MV-4-11 (cell line): ENCODE measurements around the gene ULBP2.
"Not testable (repeated sequence)": the region's sequence is repeated elsewhere in the genome, so short reads cannot be mapped to it uniquely, and the experiment has no call there.

Experiments used
- DNase-seq: peaks from one replicate; lab custom pipeline; 2025; lab: John Stamatoyannopoulos, UW

ULBP2 gene

GRCh38 chr6:149941583-149942460 lies at the start of gene ULBP2:
ULBP2 (plus strand) TSS chr6:149942014; CDS start chr6:149942073, 59 bp downstream.
- DNase-seq, result peak; percentile 89

- DNase-seq, result peak; percentile 72
Measured at GRCh38 chr6:149895048-149895590, 46.7 kb upstream of the ULBP2 start.

GRCh38 chr6:149895833-149896271 lies 46.0 kb upstream of the ULBP2 start:
- DNase-seq, result peak; percentile 84

GRCh38 chr6:149896491-149896890 lies 45.3 kb upstream of the ULBP2 start:
- DNase-seq, result peak; percentile 77

GRCh38 chr6:149897015-149897697 lies 44.7 kb upstream of the ULBP2 start:
- DNase-seq, result peak; percentile 36

- no peak for DNase-seq
Measured at GRCh38 chr6:149897855-149898744, 43.7 kb upstream of the ULBP2 start, which contains the start of gene RAET1E. RAET1E (minus strand) TSS chr6:149898113; CDS start chr6:149890901, 7,212 bp downstream.

- no peak for DNase-seq
Measured at GRCh38 chr6:149898966-149899365, 42.8 kb upstream of the ULBP2 start.

- no peak for DNase-seq
Measured at GRCh38 chr6:149899486-149899885, 42.3 kb upstream of the ULBP2 start.

- no peak for DNase-seq
Measured at GRCh38 chr6:149899926-149900619, 41.7 kb upstream of the ULBP2 start.

GRCh38 chr6:149900620-149901443 lies 41.0 kb upstream of the ULBP2 start:
- DNase-seq, result no peak

- DNase-seq, result no peak
Measured at GRCh38 chr6:149901444-149902140, 40.2 kb upstream of the ULBP2 start.

- no peak for DNase-seq
Measured at GRCh38 chr6:149903938-149904611, 37.7 kb upstream of the ULBP2 start.

GRCh38 chr6:149904661-149905370 lies 37.0 kb upstream of the ULBP2 start:
- DNase-seq, result no peak

GRCh38 chr6:149905371-149905910 lies 36.4 kb upstream of the ULBP2 start:
- DNase-seq, result no peak

GRCh38 chr6:149905911-149906371 lies 35.9 kb upstream of the ULBP2 start:
- no peak for DNase-seq

- no peak for DNase-seq
Measured at GRCh38 chr6:149906405-149906804, 35.4 kb upstream of the ULBP2 start.

- DNase-seq, result no peak
Measured at GRCh38 chr6:149907317-149907716, 34.5 kb upstream of the ULBP2 start.

- DNase-seq, result not testable (repeated sequence)
Measured at GRCh38 chr6:149908480-149908879, 33.3 kb upstream of the ULBP2 start.
